Lower lobe of right lung (tissue), 2 donors: Measurements from ENCODE around the gene NLRP6. TPM values are rescaled to one million over a fixed set of nuclear protein-coding genes. Genes with fewer than 3 reads are reported as not detected.
"Not testable (repeated sequence)": the region's sequence is repeated elsewhere in the genome, so short reads cannot be mapped to it uniquely, and the experiment has no call there.

Experiments
- ATAC-seq, 2 donors: fragments of 200-7000 bp; cut with Tn5 transposase; one replicate each; pipeline ENCODE4 v1.9.1; 2020 to 2022; ENCODE audit warnings: mild to moderate bottlenecking in 2 of 2, moderate library complexity in 2 of 2
- DNase-seq: peaks from one replicate; pipeline ENCODE4 v3.0.0-alpha.2; 2020
- H3K27ac ChIP-seq: fragments of 200-600 bp; one replicate; pipeline ENCODE4 v1.8.0; 2022
- H3K27me3 ChIP-seq: fragments of 200-600 bp; one replicate; pipeline ENCODE4 v1.8.0; 2022; ENCODE audit warnings: low read depth
- H3K36me3 ChIP-seq: fragments of 200-600 bp; one replicate; pipeline ENCODE4 v1.8.0; 2022; ENCODE audit warnings: mild to moderate bottlenecking
- H3K4me1 ChIP-seq: fragments of 200-600 bp; one replicate; pipeline ENCODE4 v1.8.0; 2022
- H3K4me3 ChIP-seq: fragments of 200-600 bp; one replicate; pipeline ENCODE4 v1.8.0; 2022; ENCODE audit warnings: mild to moderate bottlenecking
- H3K9me3 ChIP-seq: fragments of 200-600 bp; one replicate; pipeline ENCODE4 v1.8.0; 2022
- CTCF ChIP-seq: fragments of 200-600 bp; IDR thresholded peaks from one replicate; pipeline ENCODE4 v1.8.0; 2022; ENCODE audit warnings: antibody characterized with exemption, mild to moderate bottlenecking
- intact Hi-C: fragments of 100-400 bp; cut with DNase I; formaldehyde crosslinking; loops from one replicate; pipeline ENCODE4 v1.11.0; 2022
- total RNA-seq: library from RNA; stranded (reverse); fragmentation: NEBNext Ultra II Directional; extraction: Animal tissue kit (Norgen Biotek cat#: 25700); gene quantifications from one replicate; pipeline ENCODE4 v1.2.1, GENCODE V29; 2021
- donor health status: DM: no; HTN: yes; CAD: no; lungs with severe emphysema.

NLRP6 gene
- total RNA-seq, 1 donor from 2014 or later: 1.3 TPM

- peak; percentile 70 for DNase-seq
- H3K4me1 ChIP-seq: peaks cover 36% of the 10 kb centered on the region
- no peaks in the 10 kb centered on the region for H3K9me3 ChIP-seq
- TF ChIP-seq CTCF: peak; percentile 73
- no peak overlapping the region for H3K4me3 ChIP-seq
- H3K27me3 ChIP-seq: peaks cover 12% of the 10 kb centered on the region
- peak overlapping the region; percentile 88 for H3K27ac ChIP-seq
- no peaks in the 10 kb centered on the region for H3K36me3 ChIP-seq
- no peak for ATAC-seq
- intact Hi-C loops: loop anchor here (10.0 kb wide), 1 partner anchor 50 kb away; no protein-coding TSS in a partner anchor
Observed at GRCh38 chr11:304915-305843, 27.0 kb downstream of the NLRP6 start.

GRCh38 chr11:305844-306211, 27.6 kb downstream of the NLRP6 start:
- Histone ChIP-seq H3K27me3 (peaks cover 5% of the 10 kb centered on the region), H3K9me3 (no peaks in the 10 kb centered on the region), H3K4me1 (peaks cover 33% of the 10 kb centered on the region), H3K27ac (peak overlapping the region; percentile 88), H3K4me3 (no peak overlapping the region), H3K36me3 (no peaks in the 10 kb centered on the region)
- no peak for ATAC-seq
- intact Hi-C loops: loop anchor here (10.0 kb wide), 1 partner anchor 49 kb away; no protein-coding TSS in a partner anchor
- TF ChIP-seq CTCF: no peak
- no peak for DNase-seq

- no peaks in the 10 kb centered on the region for H3K36me3 ChIP-seq
- no peaks in the 10 kb centered on the region for H3K27me3 ChIP-seq
- no peaks in the 10 kb centered on the region for H3K9me3 ChIP-seq
- no peak overlapping the region for H3K4me3 ChIP-seq
- H3K4me1 ChIP-seq: peaks cover 35% of the 10 kb centered on the region
- H3K27ac ChIP-seq: peak overlapping the region; percentile 88
- ATAC-seq (no peak), DNase-seq (peak; percentile 44)
- TF ChIP-seq CTCF: no peak
- intact Hi-C loops: loop anchor here (10.0 kb wide), 1 partner anchor 48 kb away; no protein-coding TSS in a partner anchor
Observed at GRCh38 chr11:306645-307371, 28.6 kb downstream of the NLRP6 start.

GRCh38 chr11:307766-308708, 29.8 kb downstream of the NLRP6 start, which contains the start of gene IFITM2:
TSS of gene IFITM2 (plus strand) at chr11:307816. CDS start at chr11:308193, 377 bp downstream.
- Histone ChIP-seq H3K4me3 (peak within 1 kb of the TSS; percentile 66), H3K4me1 (peaks cover 46% of the 10 kb centered on the region), H3K27ac (peak within 1 kb of the TSS; percentile 88)
- H3K27me3 ChIP-seq, H3K9me3 ChIP-seq, H3K36me3 ChIP-seq: not testable (repeated sequence)
- ATAC-seq: peak; percentile 76 to 78
- DNase-seq: peak; percentile 87
- intact Hi-C loops: loop anchor here (10.0 kb wide), 1 partner anchor 47 kb away; no protein-coding TSS in a partner anchor
- TF ChIP-seq CTCF: peak; percentile 19

GRCh38 chr11:308740-309665, 30.8 kb downstream of the NLRP6 start:
- intact Hi-C loops: loop anchor here (10.0 kb wide), 1 partner anchor 46 kb away; no protein-coding TSS in a partner anchor
- H3K36me3 ChIP-seq, H3K9me3 ChIP-seq, H3K27me3 ChIP-seq: not testable (repeated sequence)
- ATAC-seq (peak in 1 of 2 donors; percentile 0), DNase-seq (peak; percentile 39)
- peak overlapping the region; percentile 88 for H3K27ac ChIP-seq
- H3K4me3 ChIP-seq: peak overlapping the region; percentile 66
- peaks cover 55% of the 10 kb centered on the region for H3K4me1 ChIP-seq

GRCh38 chr11:309979-310572, 31.9 kb downstream of the NLRP6 start:
- Histone ChIP-seq H3K4me1 (peaks cover 53% of the 10 kb centered on the region), H3K27ac (peak overlapping the region; percentile 88), H3K4me3 (peak overlapping the region; percentile 66)
- not testable (repeated sequence) for DNase-seq, H3K9me3 ChIP-seq, H3K27me3 ChIP-seq, H3K36me3 ChIP-seq
- peak; percentile 3 to 20 for ATAC-seq
- intact Hi-C loops: loop anchor here (10.0 kb wide), 1 partner anchor 45 kb away; no protein-coding TSS in a partner anchor

GRCh38 chr11:311013-311748, 33.0 kb downstream of the NLRP6 start:
- H3K9me3 ChIP-seq, H3K27me3 ChIP-seq, H3K36me3 ChIP-seq, intact Hi-C loops, DNase-seq: not testable (repeated sequence)
- ATAC-seq: peak; percentile 71 to 80
- peak overlapping the region; percentile 77 for H3K27ac ChIP-seq
- H3K4me1 ChIP-seq: peaks cover 59% of the 10 kb centered on the region
- H3K4me3 ChIP-seq: peak overlapping the region; percentile 42
